HL-60/S4 treated with retinoic acid at 250 ng/mL for 4 days and 3 days (cell line): ENCODE results near the gene ADAM11.
"Not testable (repeated sequence)": the region's sequence is repeated elsewhere in the genome, so short reads cannot be mapped to it uniquely, and the experiment has no call there.

Experiments
- in situ Hi-C: fragments of 300-500 bp; cut with MboI; formaldehyde crosslinking; loops from 2 replicates; pipeline ENCODE4 v1.7.0; 2022; ENCODE audit warnings: low sequenced_read_pairs

Gene ADAM11

GRCh38 chr17:44792276-44792675 lies 33.5 kb downstream of the ADAM11 start:
- in situ Hi-C loops: no loop called here

GRCh38 chr17:44793885-44794842 lies 35.4 kb downstream of the ADAM11 start:
- in situ Hi-C loops: no loop called here

GRCh38 chr17:44794851-44795413 lies 36.1 kb downstream of the ADAM11 start:
- in situ Hi-C loops: no loop called here

DNA sequence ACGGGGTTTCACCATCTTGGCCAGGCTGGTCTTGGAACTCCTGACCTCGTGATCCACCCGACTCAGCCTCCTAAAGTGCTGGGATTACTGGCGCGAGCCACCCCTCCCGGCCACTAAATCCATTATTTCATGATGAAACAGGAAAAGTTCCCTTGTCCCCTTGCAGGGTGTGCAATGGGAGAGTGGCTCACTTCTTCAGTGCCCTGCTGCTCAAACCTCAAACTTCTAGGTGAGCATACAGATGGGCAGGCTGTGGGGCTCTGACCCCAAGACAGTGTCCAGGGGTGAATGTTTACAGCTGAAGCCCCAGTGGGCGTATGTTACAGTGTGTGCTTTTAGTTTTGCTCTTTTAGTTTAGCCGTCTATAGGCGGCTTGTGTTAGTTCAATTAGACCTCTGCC lies 36.6 kb downstream of the ADAM11 start:
- in situ Hi-C loops: no loop called here

- in situ Hi-C loops: no loop called here
Observed at GRCh38 chr17:44795928-44796327, 37.1 kb downstream of the ADAM11 start.

DNA sequence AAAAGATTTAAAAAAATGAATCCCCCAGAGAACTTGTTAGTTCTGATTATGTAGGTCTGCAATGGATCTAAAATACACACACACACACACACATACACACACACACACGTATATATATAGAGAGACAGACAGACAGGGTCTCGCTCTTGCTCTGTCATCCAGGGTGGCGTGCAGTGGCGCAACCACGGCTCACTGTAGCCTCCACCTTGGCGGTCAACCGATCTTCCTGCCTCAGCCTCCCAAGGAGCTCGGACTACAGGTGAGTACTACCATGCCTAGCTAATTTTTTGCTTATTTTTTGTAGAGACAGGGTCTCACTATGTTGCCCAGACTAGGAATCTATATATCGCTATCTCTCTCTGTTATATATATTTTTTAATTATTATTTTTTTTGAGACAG lies 37.9 kb downstream of the ADAM11 start:
- in situ Hi-C loops: no loop called here

DNA sequence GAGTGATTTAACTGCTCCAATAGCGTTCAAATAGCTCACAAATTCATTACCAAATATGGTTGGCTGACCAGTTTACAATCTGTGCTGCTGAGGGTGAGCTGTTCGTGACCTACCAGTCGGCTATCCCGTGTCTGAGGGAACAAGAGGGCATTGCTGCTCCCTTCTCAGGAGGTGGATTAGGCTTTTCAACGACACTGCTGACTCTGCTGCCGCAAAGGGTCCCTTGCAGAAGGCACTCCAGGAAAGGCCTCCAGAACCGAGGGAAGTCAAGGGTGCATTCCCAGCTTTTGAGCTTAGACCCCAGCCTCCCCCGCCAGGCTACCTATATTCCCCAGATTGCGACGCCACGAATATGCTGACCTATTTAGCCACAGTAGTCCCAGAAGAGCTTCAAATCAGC lies 39.0 kb downstream of the ADAM11 start:
- in situ Hi-C loops: no loop called here

DNA sequence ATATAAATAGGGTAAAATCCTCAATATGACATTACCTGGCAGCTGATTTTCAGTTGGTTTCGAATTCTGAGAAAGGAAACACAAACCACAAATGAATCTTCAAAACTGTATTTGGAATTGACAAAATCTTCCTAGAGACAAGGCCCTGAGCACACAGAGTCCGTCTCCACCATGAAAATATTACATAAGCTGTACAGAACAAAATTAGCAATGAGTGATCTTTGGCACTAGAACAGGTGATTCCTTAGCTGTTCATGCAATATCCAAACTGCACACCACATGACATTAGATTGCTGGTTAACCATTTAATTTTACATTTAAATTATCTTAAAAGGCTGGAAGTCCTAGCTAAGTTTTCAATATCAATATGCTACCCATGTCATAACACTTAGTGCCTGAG lies 39.6 kb downstream of the ADAM11 start:
- in situ Hi-C loops: no loop called here

DNA sequence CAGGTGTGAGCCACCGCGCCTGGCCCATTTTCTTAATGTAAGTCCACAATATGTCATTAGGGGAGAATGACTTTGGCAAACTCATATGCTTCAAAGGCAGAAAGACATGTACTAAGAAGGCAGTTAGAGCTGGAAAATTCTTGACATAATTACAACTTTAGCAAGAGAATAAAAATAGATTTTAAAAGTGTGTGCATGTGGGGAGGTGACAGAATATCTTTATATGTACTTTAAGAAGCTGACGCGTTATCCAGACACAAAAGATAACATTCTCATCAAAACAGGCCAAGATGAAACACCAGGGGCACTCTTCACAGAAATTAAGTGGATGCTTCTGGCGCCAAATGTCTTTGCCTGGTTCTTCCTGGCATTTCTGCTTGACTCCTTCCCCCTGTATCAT lies 43.1 kb downstream of the ADAM11 start:
- in situ Hi-C loops: no loop called here

- in situ Hi-C loops: no loop called here
Observed at GRCh38 chr17:44804302-44805089, 45.7 kb downstream of the ADAM11 start.

DNA sequence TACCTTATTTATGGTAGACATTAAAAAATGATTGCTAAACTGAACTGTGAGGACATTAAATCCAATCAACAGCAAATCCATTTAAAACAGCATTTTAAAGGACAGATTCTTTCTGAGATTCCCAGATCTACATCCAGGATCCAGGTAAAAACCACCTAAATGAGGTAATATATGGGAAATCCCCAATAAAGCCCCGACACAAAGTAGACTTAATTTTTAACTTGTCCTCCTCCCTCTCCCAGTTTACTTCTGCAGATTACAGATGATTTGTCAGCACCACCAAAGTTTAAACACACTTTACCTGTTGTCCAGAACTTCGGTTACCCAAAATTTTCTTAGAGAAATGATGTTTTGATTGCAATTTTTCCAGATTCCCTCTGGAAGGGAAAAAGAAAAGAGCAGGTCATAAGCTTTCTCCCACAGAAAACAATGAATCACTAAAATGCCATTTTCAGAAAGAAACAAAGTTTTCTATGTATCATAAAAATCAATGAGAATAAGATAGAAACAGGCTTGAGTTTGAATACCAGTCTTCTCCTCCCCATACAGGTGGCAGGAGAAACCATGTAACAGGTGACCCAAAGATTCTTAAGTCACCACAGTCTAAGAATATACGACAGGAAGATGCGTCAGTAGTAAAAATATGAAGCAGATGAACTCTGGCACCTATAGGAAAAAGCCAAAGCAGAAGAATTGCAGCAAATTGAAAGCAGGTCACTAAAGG lies 48.5 kb downstream of the ADAM11 start:
- in situ Hi-C loops: no loop called here

DNA sequence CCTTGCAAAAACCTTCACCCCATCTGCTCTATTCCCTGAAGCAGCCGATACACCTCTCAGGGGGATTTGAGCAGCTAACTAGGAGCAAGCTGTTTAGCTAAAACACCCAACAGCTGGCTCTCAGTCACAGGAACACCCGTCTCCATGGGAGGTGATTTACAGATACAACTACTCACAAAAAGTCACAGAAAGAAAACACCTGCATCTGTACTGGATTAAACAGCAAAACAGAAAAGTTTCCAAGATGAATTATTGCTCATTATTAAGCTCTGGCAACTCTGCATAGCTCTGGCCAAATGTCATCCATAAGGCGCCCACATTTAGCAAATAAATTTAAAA lies 49.0 kb downstream of the ADAM11 start:
- in situ Hi-C loops: no loop called here

- in situ Hi-C loops: no loop called here
Observed at GRCh38 chr17:44808156-44808555, 49.4 kb downstream of the ADAM11 start.

- in situ Hi-C loops: not testable (repeated sequence)
Observed at GRCh38 chr17:44808656-44809388, 50.0 kb downstream of the ADAM11 start.

DNA sequence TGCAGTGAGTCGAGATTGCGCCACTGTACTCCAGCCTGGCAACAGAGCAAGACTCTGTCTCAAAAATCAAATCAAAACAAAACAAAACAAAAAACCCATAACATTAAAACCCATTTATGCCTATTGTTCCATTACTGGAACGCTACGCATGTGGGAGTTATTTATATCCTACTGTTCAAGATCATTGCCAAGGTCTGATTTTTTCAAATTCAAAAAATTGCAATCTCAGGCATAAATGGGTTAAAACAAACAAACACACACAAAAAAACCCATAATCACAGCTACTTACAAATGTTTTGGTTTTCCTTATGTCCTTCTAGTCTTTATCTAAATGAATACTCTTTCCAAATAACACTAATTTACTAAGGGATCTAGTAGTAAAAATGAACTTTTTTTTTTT lies 53.5 kb downstream of the ADAM11 start:
- in situ Hi-C loops: no loop called here

DNA sequence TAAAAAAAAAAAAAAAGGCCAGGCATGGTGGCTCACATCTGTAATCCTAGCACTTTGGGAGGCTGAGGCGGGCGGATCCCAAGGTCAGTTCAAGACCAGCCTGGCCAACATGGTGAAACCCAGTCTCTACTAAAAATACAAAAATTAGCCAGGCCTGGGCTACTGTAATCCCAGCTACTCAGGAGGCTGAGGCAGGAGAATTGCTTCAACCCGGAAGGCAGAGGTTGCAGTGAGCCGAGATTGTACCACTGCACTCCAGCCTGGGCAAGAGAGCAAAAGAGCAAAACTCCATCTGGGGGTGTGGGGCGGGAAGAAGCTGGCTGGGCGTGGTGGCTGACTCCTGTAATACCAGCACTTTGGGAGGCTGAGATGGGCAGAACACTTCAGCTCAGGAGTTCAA lies 59.7 kb downstream of the ADAM11 start:
- in situ Hi-C loops: not testable (repeated sequence)

DNA sequence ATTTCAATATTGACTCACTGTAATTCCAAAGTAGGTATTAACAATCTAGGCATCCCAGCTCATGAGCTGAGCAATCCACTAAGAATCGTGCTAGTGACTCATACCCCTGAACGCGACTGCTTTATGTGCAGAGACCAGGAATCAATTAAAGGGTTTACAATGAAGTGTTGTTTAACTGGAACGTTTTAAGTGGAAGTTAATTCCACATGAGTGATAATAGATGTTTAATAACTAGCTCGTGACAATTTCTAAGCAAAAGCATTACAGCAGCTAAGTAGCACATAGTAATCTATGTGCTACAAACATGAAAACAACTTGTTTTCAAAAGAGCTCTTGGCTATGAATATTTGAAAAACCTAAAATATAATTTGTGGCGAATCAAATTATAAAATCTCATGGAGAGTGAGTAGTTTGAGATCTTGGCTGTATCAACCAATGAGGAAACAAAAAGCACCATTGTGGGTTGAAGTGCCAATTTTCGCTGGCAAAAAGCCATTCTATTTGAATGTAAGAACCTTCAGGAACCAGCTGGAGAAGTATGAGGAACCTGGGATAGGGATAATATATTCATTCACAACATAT lies 61.9 kb downstream of the ADAM11 start:
- in situ Hi-C loops: no loop called here

- in situ Hi-C loops: not testable (repeated sequence)
Observed at GRCh38 chr17:44825236-44825635, 66.4 kb downstream of the ADAM11 start.

- in situ Hi-C loops: no loop called here
Observed at GRCh38 chr17:44826123-44826790, 67.5 kb downstream of the ADAM11 start.

GRCh38 chr17:44827863-44828262 lies 69.1 kb downstream of the ADAM11 start:
- in situ Hi-C loops: no loop called here
